H1 (cell line): ENCODE results near the gene GDPD5. TPM values are rescaled to one million over a fixed set of nuclear protein-coding genes. Genes with fewer than 3 reads are reported as not detected.
A peak's percentile ranks its signal among the peaks of the same experiment; 100 is the strongest.

ENCODE experiments used
- CHD1 ChIP-seq: IDR thresholded peaks from 2 replicates; pipeline ENCODE4 v1.6.1; 2012; ENCODE audit warnings: low read depth, low read length, improper control_type of control experiment
- EGR1 ChIP-seq: IDR thresholded peaks from 2 replicates; pipeline ENCODE4 v1.6.1; 2011; ENCODE audit warnings: low read depth, low read length, borderline replicate concordance
- NRF1 ChIP-seq: IDR thresholded peaks from 2 replicates; pipeline ENCODE4 v1.6.1; 2011; ENCODE audit warnings: mild to moderate bottlenecking, low read depth, low read length, improper control_type of control experiment
- PHF8 ChIP-seq: fragments of 200-600 bp; sonication (generic); conservative IDR thresholded peaks from 2 replicates; pipeline ENCODE4 v1.7.1; 2012; ENCODE audit warnings: low read depth, mild to moderate bottlenecking, inconsistent platforms, low read length, moderate library complexity
- RXRA ChIP-seq: IDR thresholded peaks from 2 replicates; pipeline ENCODE4 v1.6.1; 2011; ENCODE audit warnings: low read depth, mild to moderate bottlenecking, low read length, moderate library complexity; ENCODE audit not compliant: insufficient read depth
- SIRT6 ChIP-seq: IDR thresholded peaks from one replicate; pipeline ENCODE4 v1.7.1; 2012; ENCODE audit warnings: low read length, inconsistent platforms
- SIX5 ChIP-seq: IDR thresholded peaks from 2 replicates; pipeline ENCODE4 v1.6.1; 2011; ENCODE audit warnings: mild to moderate bottlenecking, low read depth, low read length
- SRF ChIP-seq: IDR thresholded peaks from 2 replicates; pipeline ENCODE4 v1.6.1; 2011; ENCODE audit warnings: mild to moderate bottlenecking, low read depth, low read length, moderate library complexity
- polyA plus RNA-seq, 7 experiments: library from polyadenylated mRNA; depleted of rRNA in 3 of 7; stranded (reverse) in 5 of 7; unstranded in 2 of 7; fragments of >200 nt in 5 of 7; fragments of 200-250 nt in 2 of 7; gene quantifications; 1 replicate in 5 of 7; 2 replicates in 1 of 7; 4 replicates in 1 of 7; pipeline versions ENCODE4 v1.2.1 to v1.2.3, GENCODE V29; 2011 to 2013; ENCODE audit warnings: missing spikeins in 2 of 7, mixed read lengths in 2 of 7
- total RNA-seq: library from RNA; stranded (reverse); fragmentation: NEBNext Ultra II Directional; extraction: Animal tissue kit (Norgen Biotek cat#: 25700); gene quantifications from 2 replicates; pipeline ENCODE4 v1.2.1, GENCODE V29; 2021
- TF ChIP-seq, protein P1 (sequence below): fragments of 300-600 bp; sonication (generic); IDR thresholded peaks from 2 replicates; pipeline ENCODE4 v1.7.1; 2012; ENCODE audit warnings: low read length, moderate library complexity, mild to moderate bottlenecking, inconsistent platforms; ENCODE audit not compliant: insufficient replicate concordance
- TF ChIP-seq, protein P2 (sequence below): IDR thresholded peaks from 2 replicates; pipeline ENCODE4 v1.6.1; 2011; ENCODE audit warnings: low read depth, mild to moderate bottlenecking, low read length; ENCODE audit not compliant: insufficient read depth

Gene GDPD5
- total and polyA plus RNA-seq, 2 of the 8 experiments (the other 6 are each of a cell fraction or from before 2014, with no cell fraction given), result 7.8 to 8.6 TPM

GRCh38 chr11:75399344-75400145 lies 126.2 kb downstream of the GDPD5 start, which contains the start of gene RPS3 (continued):
- TF ChIP-seq, protein P1, sequence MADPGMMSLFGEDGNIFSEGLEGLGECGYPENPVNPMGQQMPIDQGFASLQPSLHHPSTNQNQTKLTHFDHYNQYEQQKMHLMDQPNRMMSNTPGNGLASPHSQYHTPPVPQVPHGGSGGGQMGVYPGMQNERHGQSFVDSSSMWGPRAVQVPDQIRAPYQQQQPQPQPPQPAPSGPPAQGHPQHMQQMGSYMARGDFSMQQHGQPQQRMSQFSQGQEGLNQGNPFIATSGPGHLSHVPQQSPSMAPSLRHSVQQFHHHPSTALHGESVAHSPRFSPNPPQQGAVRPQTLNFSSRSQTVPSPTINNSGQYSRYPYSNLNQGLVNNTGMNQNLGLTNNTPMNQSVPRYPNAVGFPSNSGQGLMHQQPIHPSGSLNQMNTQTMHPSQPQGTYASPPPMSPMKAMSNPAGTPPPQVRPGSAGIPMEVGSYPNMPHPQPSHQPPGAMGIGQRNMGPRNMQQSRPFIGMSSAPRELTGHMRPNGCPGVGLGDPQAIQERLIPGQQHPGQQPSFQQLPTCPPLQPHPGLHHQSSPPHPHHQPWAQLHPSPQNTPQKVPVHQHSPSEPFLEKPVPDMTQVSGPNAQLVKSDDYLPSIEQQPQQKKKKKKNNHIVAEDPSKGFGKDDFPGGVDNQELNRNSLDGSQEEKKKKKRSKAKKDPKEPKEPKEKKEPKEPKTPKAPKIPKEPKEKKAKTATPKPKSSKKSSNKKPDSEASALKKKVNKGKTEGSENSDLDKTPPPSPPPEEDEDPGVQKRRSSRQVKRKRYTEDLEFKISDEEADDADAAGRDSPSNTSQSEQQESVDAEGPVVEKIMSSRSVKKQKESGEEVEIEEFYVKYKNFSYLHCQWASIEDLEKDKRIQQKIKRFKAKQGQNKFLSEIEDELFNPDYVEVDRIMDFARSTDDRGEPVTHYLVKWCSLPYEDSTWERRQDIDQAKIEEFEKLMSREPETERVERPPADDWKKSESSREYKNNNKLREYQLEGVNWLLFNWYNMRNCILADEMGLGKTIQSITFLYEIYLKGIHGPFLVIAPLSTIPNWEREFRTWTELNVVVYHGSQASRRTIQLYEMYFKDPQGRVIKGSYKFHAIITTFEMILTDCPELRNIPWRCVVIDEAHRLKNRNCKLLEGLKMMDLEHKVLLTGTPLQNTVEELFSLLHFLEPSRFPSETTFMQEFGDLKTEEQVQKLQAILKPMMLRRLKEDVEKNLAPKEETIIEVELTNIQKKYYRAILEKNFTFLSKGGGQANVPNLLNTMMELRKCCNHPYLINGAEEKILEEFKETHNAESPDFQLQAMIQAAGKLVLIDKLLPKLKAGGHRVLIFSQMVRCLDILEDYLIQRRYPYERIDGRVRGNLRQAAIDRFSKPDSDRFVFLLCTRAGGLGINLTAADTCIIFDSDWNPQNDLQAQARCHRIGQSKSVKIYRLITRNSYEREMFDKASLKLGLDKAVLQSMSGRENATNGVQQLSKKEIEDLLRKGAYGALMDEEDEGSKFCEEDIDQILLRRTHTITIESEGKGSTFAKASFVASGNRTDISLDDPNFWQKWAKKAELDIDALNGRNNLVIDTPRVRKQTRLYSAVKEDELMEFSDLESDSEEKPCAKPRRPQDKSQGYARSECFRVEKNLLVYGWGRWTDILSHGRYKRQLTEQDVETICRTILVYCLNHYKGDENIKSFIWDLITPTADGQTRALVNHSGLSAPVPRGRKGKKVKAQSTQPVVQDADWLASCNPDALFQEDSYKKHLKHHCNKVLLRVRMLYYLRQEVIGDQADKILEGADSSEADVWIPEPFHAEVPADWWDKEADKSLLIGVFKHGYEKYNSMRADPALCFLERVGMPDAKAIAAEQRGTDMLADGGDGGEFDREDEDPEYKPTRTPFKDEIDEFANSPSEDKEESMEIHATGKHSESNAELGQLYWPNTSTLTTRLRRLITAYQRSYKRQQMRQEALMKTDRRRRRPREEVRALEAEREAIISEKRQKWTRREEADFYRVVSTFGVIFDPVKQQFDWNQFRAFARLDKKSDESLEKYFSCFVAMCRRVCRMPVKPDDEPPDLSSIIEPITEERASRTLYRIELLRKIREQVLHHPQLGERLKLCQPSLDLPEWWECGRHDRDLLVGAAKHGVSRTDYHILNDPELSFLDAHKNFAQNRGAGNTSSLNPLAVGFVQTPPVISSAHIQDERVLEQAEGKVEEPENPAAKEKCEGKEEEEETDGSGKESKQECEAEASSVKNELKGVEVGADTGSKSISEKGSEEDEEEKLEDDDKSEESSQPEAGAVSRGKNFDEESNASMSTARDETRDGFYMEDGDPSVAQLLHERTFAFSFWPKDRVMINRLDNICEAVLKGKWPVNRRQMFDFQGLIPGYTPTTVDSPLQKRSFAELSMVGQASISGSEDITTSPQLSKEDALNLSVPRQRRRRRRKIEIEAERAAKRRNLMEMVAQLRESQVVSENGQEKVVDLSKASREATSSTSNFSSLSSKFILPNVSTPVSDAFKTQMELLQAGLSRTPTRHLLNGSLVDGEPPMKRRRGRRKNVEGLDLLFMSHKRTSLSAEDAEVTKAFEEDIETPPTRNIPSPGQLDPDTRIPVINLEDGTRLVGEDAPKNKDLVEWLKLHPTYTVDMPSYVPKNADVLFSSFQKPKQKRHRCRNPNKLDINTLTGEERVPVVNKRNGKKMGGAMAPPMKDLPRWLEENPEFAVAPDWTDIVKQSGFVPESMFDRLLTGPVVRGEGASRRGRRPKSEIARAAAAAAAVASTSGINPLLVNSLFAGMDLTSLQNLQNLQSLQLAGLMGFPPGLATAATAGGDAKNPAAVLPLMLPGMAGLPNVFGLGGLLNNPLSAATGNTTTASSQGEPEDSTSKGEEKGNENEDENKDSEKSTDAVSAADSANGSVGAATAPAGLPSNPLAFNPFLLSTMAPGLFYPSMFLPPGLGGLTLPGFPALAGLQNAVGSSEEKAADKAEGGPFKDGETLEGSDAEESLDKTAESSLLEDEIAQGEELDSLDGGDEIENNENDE, result no peak
- TF ChIP-seq CHD1 (peak; percentile 76), SRF (peak; percentile 50; the same call in 1 of the 2 replicates), SIRT6 (no peak), RXRA (no peak), SIX5 (peak; percentile 86), PHF8 (peak; percentile 97), EGR1 (no peak), NRF1 (no peak)
- TF ChIP-seq, protein P2, sequence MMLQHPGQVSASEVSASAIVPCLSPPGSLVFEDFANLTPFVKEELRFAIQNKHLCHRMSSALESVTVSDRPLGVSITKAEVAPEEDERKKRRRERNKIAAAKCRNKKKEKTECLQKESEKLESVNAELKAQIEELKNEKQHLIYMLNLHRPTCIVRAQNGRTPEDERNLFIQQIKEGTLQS, result peak; percentile 70; the same call in 1 of the 2 replicates
